ENCODE results near the gene PPP6R1. TPM values are rescaled to one million over a fixed set of nuclear protein-coding genes. Genes with fewer than 3 reads are reported as not detected.

The PPP6R1 gene
- total and polyA plus RNA-seq, 10 donors, result 49.2 to 150 (median 129) TPM

DNA sequence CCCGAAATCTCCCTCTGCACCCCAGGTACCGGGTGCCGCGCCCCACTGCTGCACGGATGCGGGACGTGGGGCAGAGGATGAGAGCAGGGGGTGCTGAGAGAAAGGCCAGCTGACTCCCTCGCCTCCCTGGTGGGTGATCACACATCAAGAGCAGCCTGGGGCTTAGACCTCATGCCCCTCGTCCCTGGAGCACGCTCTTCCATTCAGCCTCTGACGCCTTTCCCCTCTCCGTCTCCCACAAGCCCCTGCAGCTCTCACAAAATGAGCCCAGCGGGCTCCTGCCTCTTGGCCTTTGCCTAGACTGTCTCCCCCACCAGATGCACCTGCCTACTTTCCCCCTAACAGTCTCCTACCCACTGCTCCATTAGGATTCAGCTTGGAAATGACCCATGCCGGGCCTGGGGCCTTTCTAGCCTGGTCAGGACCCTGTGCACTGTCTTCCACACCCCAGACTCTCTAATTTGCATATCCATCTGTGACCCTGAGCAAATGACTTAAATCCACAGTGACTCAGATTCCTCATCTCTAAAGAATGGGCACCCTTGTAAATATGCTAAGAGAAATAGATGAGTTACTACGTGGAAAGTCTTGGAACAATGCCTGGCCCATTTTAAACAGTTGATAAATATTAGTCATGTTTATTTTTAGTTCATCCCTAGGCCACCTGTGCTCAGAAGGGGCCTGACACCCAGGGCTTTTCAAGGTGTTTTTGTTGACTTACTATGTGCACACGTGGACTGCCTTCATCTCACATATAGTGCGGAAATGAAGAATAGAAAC is 48.9 kb downstream of the PPP6R1 start:
- TF ChIP-seq POLR2AphosphoS5 (IDR thresholded peaks at IDR 0.05) (no peak), POLR2A (IDR thresholded peaks at IDR 0.05) (no peak)
- TF ChIP-seq, protein P1, sequence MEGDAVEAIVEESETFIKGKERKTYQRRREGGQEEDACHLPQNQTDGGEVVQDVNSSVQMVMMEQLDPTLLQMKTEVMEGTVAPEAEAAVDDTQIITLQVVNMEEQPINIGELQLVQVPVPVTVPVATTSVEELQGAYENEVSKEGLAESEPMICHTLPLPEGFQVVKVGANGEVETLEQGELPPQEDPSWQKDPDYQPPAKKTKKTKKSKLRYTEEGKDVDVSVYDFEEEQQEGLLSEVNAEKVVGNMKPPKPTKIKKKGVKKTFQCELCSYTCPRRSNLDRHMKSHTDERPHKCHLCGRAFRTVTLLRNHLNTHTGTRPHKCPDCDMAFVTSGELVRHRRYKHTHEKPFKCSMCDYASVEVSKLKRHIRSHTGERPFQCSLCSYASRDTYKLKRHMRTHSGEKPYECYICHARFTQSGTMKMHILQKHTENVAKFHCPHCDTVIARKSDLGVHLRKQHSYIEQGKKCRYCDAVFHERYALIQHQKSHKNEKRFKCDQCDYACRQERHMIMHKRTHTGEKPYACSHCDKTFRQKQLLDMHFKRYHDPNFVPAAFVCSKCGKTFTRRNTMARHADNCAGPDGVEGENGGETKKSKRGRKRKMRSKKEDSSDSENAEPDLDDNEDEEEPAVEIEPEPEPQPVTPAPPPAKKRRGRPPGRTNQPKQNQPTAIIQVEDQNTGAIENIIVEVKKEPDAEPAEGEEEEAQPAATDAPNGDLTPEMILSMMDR (IDR thresholded peaks at IDR 0.05 in 8 of 11, conservative IDR thresholded peaks at IDR 0.05 in 3 of 11), result no peak
- Histone ChIP-seq H3K4me1 (peaks cover 0 to 31% (median 0%) of the 10 kb centered on the region in 6 donors), H3K4me3 (peak overlapping the region in 2 of 8 donors; percentile 38 to 56), H3K27me3 (replicated peaks in 1 of 7) (peaks cover 0 to 58% (median 0%) of the 10 kb centered on the region in 7 donors), H3K27ac (peak overlapping the region in 6 of 8 donors; percentile 63 to 84 (median 78)), H3K36me3 (peaks cover 0 to 7% (median 0%) of the 10 kb centered on the region in 6 donors), H3K9me3 (peaks cover 0 to 24% (median 15%) of the 10 kb centered on the region in 8 donors)
- intact Hi-C loops (cut with DNase I; ENCODE audit: low total_unique reads), result no loop called here
- 65 to 72% (median 67%) methylated on average over 17 of the region's 17 CpGs for WGBS, 5 donors
- DNase-seq, result no peak

DNA sequence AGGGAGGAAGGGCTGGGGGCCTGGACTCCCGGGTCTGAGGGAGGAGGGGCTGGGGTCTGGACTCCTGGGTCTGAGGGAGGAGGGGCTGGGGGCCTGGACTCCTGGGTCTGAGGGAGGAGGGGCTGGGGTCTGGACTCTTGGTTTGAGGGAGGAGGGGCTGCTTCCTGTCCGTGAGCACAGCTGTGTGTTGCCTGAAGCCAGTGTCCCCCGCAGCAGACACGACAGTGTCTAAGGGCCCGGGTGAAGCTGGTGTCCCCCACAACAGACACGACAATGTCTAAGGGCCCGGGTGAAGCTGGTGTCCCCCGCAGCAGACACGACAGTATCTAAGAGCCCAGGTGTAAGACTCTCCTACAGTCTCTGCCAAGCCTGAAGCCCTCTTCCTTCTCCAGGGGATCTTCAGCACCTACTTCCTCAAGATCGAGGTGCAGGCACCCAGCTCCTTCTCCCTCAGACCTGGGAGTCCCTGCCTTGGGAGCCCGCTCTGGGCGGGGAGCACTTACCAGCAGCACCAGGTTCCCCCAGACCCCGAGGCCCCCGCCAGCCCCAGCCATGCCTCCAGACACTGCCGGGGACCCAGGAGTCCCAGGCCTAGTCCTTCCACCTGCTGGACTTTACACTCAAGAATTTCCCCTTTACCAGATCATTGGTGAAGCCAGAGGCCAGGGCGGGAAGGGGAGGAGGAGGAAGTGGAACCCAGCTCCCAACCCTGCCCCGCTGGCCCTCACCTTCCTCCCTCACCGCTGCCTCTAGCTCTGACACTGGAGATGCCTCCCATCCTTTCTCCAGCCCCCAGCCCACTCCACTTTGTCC is 49.7 kb downstream of the PPP6R1 start, which contains the start of gene PTPRH:
Gene PTPRH (minus strand): TSS at position 622 of the 813 bp plus-strand sequence. CDS start 68 bp downstream, at position 554.
- intact Hi-C loops (cut with DNase I; ENCODE audit: low total_unique reads), result no loop called here
- H3K27ac ChIP-seq, result peak within 1 kb of the TSS in 6 of 8 donors; percentile 63 to 84 (median 78)
- WGBS, 5 donors, result 42 to 54% (median 44%) methylated on average over 9 to 17 of the region's 18 CpGs

DNA sequence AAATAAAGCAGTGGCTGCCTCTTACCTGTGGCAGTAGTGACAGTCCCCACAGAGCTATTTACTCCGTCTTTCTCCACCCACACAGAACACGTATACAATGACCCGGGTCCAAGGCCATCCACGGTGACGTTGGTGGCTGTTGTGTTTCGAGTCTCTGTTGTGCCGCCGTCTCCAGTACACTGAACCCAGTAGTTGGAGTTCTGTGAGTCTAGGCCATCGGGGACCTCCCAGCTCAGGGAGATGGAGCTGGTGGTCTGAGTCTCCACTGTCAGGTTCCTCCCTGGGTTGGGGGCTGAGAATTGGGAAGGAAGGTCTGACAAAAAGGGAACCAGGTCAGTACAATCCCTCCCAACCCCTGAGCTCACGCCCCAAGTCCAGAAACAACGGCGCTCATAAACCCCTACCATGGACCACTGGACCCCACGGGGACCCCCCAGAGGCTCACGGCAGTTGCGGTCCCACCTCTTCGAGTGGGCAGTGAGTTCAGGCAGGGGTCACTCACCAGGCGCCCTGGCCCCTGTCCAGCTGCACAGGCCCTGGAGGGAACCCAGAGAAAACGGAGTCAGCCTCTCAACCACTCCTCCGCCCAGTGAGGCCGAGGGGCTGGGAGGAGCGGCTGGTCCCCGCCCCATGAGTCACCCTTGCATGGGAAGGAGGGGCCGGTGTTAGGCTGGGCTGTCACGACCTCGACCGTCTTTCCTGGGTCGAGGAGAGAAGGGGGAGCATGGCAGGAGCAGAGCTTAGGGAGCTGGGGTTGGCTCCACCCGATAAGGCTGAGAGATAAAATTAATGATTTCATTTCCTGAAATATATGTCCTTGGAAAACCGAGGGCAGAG is 51.9 kb downstream of the PPP6R1 start:
- Histone ChIP-seq H3K4me1 (peaks cover 0 to 36% (median 5%) of the 10 kb centered on the region in 6 donors), H3K4me3 (peak overlapping the region in 7 of 8 donors; percentile 6 to 61 (median 18)), H3K27me3 (replicated peaks in 1 of 7) (peaks cover 0 to 52% (median 0%) of the 10 kb centered on the region in 7 donors), H3K27ac (peak overlapping the region; percentile 28 to 86 (median 74)), H3K36me3 (peaks cover 0 to 10% (median 0%) of the 10 kb centered on the region in 6 donors), H3K9me3 (peaks cover 0 to 2% (median 0%) of the 10 kb centered on the region in 8 donors)
- intact Hi-C loops (cut with DNase I; ENCODE audit: low total_unique reads), result no loop called here
- TF ChIP-seq, protein P1 (IDR thresholded peaks at IDR 0.05 in 8 of 11, conservative IDR thresholded peaks at IDR 0.05 in 3 of 11), result no peak
- TF ChIP-seq POLR2AphosphoS5 (IDR thresholded peaks at IDR 0.05), result peak; percentile 92 to 94 (median 92)
- TF ChIP-seq POLR2A (IDR thresholded peaks at IDR 0.05), result peak in 1 of 3 donors; percentile 35
- DNase-seq, result peak; percentile 89
- 36 to 43% (median 41%) methylated on average over 24 to 29 of the region's 29 CpGs for WGBS, 5 donors

More for the DNA sequence above, 49.7 kb downstream of the PPP6R1 start, which contains the start of gene PTPRH:
- no peak for DNase-seq
- Histone ChIP-seq H3K4me3 (peak within 1 kb of the TSS in 7 of 8 donors; percentile 6 to 56 (median 33)), H3K9me3 (peaks cover 0 to 23% (median 15%) of the 10 kb centered on the region in 8 donors), H3K4me1 (peaks cover 0 to 31% (median 1%) of the 10 kb centered on the region in 6 donors), H3K36me3 (peaks cover 0 to 7% (median 0%) of the 10 kb centered on the region in 6 donors), H3K27me3 (replicated peaks in 1 of 7) (peaks cover 0 to 59% (median 0%) of the 10 kb centered on the region in 7 donors)
- peak; percentile 32 to 56 (median 46) for TF ChIP-seq POLR2AphosphoS5 (IDR thresholded peaks at IDR 0.05)
- TF ChIP-seq, protein P1 (IDR thresholded peaks at IDR 0.05 in 8 of 11, conservative IDR thresholded peaks at IDR 0.05 in 3 of 11), result no peak
- no peak for TF ChIP-seq POLR2A (IDR thresholded peaks at IDR 0.05)

Measured in spleen (tissue), 11 donors.